Measurements from ENCODE around the gene ZBTB47. TPM values are rescaled to one million over a fixed set of nuclear protein-coding genes. Genes with fewer than 3 reads are reported as not detected.

ZBTB47 gene
- polyA plus RNA-seq, 5 donors: 10.0 to 17.3 (median 13.1) TPM

DNA sequence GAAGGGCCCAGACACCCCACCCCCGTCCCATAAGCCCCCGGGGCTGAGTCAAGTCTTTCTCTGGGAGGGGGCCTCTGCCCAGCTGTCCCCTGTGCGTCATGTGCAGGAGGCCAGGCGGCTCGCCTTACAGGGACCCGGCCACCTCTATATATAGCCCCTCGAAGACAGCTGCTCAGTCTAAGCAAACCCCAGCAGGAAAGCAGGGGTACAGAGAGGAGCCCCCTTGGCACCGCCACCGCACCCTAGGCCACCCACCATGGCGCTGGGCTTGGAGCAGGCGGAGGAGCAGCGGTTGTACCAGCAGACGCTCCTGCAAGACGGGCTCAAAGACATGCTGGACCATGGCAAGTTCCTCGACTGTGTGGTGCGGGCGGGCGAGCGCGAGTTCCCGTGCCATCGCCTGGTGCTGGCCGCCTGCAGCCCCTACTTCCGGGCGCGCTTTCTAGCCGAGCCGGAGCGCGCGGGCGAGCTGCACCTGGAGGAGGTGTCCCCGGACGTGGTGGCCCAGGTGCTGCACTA lies 31.9 kb downstream of the ZBTB47 start, which contains the start of gene KLHL40:
Gene KLHL40, plus strand, starts transcription at position 175 of the 519 bp plus-strand sequence. Its CDS starts 82 bp downstream, at position 257.
- no peak for DNase-seq

DNA sequence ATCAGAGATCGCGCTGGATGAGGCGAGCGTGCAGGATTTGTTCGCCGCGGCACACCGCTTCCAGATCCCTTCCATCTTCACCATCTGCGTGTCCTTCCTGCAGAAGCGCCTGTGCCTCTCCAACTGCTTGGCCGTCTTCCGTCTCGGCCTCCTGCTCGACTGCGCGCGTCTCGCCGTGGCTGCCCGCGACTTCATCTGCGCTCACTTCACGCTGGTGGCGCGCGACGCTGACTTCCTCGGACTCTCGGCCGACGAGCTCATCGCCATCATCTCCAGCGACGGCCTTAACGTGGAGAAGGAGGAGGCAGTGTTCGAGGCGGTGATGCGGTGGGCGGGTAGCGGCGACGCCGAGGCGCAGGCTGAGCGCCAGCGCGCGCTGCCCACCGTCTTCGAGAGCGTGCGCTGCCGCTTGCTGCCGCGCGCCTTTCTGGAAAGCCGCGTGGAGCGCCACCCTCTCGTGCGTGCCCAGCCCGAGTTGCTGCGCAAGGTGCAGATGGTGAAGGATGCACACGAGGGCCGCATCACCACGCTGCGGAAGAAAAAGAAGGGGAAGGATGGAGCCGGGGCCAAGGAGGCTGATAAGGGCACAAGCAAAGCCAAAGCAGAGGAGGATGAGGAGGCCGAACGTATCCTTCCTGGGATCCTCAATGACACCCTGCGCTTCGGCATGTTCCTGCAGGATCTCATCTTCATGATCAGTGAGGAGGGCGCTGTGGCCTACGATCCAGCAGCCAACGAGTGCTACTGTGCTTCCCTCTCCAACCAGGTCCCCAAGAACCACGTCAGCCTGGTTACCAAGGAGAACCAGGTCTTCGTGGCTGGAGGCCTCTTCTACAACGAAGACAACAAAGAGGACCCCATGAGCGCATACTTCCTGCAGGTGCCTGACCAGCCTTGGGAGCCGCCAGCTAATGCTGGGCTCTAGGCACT lies 32.7 kb downstream of the ZBTB47 start:
- DNase-seq: no peak

DNA sequence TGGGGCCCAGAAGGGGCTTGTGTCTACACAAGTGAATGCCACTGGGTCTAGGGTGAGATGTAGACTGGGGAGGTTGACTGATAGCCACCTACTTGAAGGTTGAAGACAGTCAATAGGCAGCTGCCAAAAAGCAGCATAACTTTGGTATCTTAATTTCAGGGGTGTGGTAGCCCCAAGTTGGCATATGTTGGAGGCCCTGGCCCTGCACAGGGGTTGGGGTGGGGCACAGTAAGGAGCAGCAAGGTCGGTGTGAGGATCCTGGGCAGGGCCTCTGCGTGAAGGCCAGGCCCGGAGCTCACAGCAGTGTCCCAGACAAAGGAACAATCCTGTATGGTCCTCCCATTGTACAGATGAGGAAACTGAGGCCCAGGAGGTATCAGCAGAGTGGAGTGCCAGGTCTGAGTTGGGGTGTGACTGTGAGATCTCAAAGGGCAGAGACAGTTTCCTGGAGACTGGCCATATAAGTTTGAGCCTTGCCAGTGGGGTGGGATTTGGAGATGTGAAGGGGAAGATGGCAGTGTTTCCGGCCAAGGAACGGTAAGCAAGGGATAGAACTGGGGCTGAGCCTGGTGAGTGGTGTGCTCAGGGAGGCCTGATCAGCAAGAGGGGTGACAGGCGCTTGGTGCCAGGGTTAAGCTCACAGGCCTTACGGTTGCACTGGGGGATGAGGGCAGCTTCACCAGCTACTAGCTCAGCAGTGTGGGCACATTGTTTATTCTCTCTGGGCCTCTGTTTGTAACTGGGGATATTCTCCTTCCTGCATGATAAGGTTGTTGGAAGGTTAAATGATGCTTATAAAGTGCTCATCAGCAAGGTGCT lies 33.5 kb downstream of the ZBTB47 start:
- DNase-seq: no peak

DNA sequence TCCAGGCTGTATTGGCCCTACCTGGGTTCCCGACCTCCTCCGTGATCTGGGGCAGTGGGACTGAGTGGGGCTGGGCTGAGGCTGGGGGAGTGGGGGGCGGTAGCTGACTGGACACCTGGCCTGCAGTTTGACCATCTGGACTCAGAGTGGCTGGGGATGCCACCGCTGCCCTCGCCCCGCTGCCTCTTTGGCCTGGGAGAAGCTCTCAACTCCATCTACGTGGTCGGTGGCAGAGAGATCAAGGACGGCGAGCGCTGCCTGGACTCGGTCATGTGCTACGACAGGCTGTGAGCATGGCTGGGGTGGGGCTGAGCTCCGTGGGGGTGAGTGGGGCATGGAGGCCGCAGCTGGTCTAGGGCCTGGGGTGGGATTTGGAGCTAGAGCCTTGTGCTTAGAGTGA lies 34.5 kb downstream of the ZBTB47 start:
- no peak for DNase-seq

DNA sequence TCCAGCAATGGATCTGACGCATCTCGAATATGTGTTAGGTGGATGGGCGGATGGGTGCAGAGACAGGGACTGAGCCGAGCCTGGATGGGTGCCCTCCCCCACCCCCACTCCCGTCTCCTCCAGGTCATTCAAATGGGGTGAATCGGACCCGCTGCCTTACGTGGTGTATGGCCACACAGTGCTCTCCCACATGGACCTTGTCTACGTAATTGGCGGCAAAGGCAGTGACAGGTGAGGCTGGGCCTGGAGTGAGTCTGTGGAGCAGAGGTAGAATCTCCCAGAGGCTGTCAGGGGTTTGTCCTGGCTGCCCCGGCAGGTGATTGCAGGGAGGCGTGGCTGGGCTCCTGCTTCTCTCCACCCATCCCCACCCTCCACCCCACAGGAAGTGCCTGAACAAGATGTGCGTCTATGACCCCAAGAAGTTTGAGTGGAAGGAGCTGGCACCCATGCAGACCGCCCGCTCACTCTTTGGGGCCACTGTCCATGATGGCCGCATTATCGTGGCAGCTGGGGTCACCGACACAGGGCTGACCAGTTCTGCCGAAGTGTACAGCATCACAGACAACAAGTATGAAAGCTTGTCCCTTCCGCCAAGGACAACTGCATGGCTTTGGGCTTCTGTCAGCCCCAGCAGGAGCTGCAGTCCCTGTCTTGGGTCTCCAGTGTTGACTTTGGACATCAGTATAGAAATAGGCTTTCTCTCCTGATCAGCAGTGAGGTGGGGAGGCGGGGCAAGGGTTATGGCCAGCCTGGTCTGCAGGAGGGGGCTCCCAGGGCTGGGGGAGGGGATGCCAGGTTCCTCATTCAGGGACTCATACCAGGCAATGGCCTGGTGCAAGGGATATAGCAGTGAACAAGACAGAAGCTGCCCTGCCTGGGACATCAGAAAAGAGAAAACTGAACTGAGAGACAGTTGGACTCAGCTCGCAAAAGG lies 35.3 kb downstream of the ZBTB47 start:
- no peak for DNase-seq

DNA sequence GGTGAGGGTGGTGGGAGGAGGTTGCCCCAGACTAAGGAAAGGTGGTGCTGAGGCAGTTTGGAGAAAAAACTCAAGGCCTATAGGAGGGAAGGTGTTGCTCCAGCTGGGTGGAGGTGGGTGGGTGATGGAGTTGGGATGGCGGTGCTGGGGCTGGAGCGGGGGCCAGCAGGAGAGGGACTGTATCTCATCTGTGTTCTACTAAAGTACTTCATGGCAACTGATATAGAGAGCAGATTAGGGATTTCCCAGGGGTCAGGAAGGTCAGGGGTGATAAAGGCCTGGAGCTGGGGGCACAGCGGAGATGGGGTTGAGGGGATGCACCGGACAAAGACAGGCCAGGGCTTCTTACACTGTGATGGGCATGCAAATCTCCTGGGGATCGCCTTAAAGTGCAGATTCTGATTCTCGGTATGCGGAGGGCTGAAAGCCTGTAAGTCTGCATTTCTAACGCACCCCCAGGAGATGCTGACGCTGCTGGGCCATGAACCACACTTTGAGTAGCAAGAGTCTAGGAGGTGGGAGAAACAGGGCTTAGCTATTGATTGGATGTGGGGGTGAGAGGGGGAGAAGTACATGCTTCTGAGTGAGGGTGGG lies 36.0 kb downstream of the ZBTB47 start:
- DNase-seq: no peak

DNA sequence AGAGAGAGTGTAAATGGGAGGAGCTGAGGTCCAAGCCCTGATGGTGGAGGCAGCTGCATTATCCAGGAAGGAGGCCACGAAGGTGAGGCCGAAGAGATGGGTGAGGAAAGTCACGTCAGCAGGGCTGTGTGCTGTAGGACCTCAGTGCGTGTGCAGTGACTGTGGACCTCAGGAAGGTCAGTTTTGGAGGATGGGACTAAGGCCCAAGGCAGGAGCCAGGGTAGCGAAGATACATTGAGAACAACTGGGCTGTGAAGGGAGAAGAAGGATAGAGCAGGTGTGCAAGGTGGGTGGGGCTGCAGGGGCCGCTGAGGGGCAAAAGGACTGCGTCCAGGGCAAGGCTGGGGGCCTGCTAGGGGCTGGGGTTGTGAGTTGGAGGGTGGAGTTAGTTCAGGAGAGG lies 36.7 kb downstream of the ZBTB47 start:
- DNase-seq: no peak

DNA sequence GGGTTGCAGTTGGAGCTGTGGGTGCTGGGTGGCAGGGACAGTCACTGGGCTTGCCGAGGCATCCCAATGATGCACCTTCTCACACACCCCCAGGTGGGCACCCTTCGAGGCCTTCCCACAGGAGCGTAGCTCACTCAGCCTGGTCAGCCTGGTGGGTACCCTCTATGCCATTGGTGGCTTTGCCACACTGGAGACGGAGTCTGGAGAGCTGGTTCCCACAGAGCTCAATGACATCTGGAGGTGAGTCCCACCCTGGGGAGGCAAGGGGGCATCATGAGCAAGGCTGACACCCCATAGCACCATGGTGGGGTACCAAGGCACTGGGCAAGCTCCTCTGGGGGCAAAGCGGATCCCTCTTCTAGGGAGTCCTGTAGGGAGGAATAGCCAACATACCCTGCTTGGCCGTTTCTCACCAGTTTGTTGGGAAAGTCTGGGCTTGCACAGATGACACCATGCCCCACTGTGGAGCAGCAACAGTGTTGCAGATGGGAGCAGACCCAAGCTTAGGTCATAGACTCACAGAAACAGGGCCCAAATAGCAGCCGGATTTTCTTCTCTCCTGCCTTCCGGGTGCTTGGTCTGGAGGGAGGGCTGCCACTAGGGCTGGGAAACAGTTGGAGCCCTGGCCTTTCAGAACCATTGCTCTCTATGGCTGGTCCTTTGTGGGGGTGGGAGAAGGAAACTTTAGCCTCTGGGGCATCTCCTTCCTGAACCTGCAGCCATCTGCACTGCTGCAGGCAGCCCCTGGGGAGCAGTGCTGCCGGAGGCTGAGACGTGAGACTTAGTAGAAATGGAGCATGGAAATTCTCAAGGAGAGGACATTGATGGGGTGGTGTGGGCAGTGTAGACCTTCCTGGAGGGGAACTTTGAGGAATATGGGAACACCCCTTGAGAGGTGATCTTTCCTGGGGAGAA lies 37.5 kb downstream of the ZBTB47 start:
- no peak for DNase-seq

DNA sequence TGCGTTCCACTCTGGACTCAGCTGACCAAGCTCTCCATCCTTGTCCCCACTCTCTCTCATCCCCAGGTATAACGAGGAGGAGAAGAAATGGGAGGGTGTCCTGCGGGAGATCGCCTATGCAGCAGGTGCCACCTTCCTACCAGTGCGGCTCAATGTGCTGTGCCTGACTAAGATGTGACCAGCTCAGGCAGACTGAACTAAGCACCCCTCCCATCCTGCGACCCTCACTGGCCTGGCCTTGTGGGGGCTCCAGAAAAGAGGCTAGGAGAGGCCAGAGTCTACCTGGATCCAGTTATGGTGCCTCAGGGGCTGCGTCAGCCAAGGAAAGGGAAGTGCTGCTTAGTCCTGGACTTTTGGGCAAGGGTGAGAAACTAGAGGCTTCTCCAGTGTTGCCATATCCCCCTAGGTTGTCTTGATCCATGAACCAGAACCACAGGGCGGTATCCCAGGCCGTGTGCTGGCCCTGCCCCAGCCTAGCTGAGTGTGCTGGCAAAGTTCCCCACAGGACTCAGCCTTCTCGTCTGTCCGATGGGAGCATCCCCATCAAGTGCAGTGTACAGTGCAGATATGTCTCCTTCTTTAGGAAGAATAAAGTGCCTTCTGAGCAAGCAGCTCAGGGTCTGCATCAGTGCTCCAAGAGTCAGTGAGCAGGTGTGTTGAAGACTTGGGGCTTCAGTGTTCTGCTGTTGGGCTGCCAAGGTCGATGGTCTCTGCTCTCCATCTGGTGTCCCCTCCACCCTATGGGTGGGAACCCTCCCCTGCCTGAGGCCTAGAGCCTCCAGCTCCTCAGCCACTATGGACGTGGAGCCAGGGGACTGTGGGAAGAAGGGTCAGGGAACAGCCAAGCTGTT lies 38.5 kb downstream of the ZBTB47 start:
- no peak for DNase-seq

DNA sequence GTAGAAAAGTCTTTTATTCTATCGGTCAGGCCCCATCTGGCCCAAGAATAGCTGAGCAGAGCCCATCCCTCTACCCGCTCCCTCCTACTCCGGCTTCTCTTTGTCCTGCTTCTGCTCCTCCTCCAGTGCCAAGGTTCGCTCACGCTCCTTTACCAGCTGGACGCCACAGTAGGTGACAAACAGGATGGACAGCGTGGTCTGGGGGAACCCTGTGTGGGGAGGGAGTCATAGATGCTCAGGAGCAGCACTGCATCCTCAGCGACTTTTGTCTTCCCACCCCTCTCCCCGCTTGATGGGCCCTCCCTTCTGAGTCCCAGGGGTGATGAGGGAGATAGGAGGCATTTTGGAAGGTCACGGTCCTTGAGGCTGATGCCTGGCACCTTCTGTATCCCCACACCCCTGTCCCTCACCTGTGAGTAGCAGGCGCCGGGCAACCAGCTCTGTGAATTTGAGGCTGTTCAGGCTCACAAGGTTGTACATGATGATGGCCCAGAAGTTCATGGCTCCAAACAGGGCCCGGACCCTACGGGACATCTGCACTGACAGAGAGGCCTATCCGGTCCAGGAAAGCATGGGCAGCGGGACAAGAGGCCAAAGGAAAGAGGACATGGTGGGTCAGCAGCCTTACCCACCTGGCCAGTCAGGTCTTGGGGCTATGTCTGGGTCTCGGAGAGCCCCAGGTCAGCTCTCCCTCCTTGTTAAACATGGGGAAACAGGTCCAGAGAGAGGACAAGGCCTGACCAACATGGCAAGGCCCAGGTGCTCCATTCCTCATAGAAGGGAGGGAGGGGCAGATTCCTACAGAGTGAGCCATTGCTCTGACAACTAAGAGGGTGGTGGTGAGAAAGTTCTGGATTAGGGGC lies 39.4 kb downstream of the ZBTB47 start:
- no peak for DNase-seq

DNA sequence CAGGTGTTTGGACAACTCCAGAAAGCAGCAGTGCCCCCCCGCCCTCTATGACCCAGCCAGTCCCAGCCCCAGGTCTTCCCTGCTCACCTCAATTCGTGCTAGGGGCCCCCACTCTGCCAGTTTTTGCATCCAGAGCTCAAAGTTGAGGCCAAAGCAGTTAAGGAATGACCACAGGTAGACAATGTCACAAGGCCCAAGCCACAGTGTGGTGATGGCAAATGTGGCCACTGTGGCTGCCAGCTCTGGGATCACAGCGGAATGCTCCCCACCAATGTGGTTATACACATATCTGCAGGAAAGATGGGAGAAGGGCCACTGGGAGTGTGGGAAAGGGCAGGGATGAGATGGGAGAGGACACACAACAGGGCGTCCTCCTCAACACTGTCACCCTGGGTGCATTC lies 40.0 kb downstream of the ZBTB47 start:
- DNase-seq: no peak

DNA sequence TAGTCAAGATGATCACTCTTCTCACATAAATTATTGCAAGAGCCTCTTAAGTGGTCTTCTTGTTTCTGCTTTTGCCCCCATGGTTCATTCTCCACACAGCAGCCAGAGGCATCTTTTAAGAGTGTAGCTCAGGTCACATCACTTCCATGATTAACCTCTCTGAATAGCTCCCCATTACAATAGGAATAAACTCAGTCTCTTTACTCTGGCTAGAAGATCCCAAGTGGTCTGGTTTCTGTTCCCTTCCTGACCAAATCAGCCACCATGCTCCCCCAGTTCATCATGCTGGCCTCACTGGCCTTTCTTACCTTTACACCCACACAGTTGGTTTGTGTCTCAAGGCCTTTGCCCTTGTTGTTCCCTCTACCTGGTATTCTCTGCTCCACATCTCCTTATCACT lies 40.9 kb downstream of the ZBTB47 start:
- DNase-seq: no peak

DNA sequence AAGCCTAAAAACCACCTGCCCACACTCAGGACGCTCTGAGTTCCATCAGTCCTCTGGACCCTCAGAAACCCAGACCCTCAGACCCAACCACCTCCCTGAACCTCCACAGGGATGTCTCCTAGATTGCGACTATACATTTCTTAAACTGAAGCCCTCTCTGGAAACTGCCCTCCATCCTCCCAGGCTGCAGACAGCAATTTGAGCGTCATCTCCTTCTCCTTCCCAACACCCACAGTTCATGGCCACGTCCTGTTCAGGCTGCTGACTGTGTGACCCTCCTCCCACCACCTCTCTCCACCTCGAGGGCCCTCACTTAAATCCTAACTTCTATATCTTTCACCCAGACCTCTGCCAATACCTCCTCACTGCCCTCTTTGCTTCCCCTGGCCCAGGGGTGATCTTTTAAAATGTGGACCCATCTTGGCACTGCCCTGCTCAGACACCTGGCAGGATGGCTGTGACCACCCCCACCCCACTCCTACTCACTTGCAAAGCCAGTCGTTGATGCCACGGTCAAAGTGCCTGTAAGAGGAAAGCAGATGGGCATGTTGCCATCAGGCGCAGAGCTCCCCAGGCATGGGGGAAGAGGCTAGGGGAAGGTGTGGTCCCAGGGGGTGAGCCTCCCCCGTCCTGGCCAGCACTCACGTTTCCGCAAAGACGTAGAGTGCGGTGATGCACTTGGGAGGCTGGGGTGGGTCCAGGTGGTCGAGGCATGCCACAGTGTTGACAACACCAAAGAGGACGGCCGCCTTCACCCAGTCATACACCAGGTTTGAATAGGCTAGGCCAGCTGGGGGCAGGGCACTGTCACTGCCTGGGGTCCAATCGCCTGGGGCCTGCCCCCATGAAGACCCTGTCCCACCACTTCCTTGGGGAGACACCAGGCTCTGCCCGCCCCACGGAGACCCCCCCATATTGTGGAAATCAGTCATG lies 43.1 kb downstream of the ZBTB47 start:
- no peak for DNase-seq

DNA sequence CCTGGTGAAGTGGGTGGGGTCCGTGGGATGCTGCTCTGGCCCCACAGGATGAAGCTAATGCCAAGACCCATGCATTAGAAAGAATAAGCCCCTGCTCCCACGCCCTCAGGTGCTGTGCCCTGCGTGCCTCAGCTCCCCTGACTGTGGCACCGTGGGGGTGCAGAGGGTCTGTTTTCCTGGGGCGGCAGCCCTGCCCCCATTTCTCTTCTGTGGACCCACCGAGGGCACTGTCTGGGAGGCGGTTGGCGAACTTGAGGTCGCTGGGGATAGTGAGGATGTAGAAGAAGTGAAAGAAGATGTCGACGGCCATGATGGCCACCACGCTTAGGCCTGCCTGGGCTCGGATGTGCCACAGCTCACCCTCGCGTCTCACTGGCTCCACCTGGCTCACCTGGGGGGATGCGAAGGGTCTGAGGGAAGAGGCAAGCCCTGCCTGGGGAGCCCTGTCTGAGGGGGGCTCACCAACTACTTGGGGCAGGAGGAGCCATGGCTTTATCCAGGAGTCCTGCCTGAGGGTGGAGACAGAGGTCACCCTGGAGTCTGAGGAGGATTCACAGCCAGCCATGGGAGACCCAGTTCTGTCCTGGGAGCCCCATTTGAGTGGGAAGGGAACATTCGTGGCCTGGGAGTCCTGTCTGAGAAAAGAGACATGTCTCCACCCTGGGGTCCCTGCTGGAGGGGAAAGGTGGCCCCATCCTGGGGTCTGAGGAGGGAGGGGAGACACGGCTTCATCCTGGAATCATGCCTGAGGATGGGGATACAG lies 44.0 kb downstream of the ZBTB47 start:
- no peak for DNase-seq

DNA sequence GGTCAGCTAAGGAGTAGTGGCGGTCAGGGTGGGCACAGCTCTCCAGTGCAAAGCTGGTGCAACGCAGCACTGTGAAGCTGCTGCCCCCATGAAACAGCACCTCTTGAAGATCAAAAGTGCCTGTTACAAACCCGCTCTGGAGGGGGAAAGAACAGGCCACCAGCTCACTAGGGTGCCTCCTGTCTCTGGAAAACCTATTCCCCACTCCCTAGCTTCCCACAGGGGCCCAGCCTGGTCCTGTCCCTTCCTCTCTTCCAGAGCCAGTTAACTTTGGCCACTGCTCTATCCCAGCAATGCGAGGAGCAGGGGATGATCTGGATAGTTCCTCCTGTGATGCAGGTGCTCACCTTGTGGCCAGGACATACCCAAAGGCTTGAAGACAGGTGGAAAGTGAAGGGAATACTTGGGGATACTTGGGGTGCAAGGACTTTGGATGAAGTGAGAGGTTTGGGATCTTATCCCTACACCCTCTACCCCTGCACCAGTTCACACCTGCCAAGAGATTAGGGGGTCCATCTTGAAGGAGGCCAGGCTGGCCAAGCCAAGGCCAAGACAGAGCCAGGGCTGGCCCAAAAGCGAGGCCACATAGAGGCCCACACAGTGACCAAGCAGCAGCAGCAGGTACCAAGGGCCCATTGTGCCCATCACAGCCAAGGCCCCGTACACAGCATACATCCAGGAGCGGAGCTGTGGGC lies 44.9 kb downstream of the ZBTB47 start:
- DNase-seq: no peak
